Activated CD8-positive, alpha-beta memory T cell treated with anti-CD3 and anti-CD28 coated beads, Interleukin-2, amount 50 U/mL, for 1 hour (primary cell): ENCODE measurements around the gene SLC6A1.

Experiments used
- DNase-seq: peaks from one replicate; pipeline ENCODE4 v3.0.0-alpha.2; 2020; ENCODE audit errors: extremely low read depth

SLC6A1 gene

DNA sequence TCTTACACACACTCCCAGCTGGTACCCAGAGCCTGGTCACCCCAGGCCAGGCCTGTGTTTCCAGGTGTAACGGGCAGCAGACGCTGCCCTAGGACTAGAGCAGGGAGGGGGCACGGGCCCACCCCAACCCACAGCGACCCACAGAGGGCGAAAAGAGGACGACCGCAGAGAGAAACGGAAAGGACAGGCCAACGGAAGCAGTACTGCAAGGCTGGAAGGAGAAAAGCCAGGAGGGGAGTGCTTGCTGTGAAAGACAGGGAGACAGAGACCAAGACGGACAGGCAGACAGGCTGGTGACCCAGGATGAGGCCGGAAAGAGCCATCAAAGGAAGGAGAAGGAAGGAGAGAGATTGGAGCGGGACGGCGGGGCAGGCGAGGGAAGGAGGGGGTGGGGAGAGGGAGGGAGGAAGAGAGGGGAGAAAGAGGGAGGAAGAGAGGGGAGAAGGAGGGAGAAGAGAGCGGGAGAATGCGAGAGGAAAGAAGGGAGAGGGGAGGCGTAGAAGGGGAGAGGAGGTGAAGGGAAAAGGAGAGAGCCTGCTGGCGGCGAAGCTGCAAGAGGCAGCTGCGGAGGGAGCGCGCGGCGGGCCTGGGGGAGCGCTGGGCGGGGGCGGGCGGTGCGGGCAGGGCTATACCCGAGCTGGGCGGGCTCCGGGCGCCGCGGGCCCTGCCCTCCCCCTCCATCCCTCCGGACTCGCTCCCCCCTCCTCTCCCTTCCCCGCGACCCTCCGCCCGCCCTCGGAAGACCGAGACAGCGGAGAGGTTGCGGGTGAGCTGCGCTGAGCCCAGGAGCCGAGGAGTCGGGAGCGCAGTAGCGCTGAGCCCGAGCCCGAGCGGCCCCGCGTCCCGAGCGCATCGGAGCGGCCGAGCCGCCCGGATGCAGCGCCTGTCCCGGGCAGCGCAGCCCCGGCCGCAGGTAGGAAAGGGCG, at the start of gene SLC6A1:
Gene SLC6A1 (plus strand): TSS at position 732 of the 926 bp plus-strand sequence. CDS start 24,464 bp downstream, outside the sequence.
- DNase-seq: no peak

GRCh38 chr3:10944866-10945265, 47.7 kb upstream of the SLC6A1 start:
- no peak for DNase-seq

GRCh38 chr3:10945683-10946287, 46.8 kb upstream of the SLC6A1 start:
- no peak for DNase-seq

DNA sequence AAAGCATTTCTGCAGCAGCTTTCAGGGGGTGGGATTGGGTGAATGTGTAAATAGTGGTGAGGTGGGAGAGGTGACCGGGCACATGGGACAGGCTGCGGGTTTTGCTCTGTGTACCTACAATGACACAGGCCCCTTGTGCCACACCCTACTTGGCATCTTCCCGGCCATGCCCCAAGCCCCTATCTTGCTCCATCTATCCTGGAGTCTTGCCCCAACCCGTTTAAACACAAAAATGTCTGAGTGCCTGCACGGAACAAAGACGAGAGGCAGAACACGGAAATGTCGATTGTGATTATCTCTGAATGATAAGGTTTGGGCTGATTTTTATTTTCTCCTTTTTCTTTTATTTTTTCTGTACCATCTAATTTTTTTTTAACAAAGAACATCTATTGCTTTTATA, 46.0 kb upstream of the SLC6A1 start:
- no peak for DNase-seq

DNA sequence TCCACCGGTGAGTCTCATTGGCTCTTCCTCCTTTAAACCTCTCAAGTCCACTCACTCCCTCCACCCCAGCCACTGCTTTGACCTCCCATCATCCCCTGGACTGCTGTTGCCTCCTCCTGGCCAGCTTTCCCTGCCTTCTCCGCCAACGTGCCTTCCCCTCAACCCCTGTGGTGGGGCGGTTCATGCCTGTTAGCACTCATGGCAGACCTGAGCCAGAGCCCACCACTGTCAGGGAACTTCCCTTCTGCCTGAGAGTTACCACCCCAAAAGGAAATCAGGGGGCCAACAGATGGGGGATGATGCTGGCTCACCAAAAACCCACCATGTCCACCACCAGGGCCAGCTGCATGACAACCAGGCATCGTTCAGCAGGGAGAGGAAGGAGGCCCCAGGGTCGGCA, 44.2 kb upstream of the SLC6A1 start:
- DNase-seq: no peak

- DNase-seq: no peak
Observed at GRCh38 chr3:10949197-10949596, 43.4 kb upstream of the SLC6A1 start.

DNA sequence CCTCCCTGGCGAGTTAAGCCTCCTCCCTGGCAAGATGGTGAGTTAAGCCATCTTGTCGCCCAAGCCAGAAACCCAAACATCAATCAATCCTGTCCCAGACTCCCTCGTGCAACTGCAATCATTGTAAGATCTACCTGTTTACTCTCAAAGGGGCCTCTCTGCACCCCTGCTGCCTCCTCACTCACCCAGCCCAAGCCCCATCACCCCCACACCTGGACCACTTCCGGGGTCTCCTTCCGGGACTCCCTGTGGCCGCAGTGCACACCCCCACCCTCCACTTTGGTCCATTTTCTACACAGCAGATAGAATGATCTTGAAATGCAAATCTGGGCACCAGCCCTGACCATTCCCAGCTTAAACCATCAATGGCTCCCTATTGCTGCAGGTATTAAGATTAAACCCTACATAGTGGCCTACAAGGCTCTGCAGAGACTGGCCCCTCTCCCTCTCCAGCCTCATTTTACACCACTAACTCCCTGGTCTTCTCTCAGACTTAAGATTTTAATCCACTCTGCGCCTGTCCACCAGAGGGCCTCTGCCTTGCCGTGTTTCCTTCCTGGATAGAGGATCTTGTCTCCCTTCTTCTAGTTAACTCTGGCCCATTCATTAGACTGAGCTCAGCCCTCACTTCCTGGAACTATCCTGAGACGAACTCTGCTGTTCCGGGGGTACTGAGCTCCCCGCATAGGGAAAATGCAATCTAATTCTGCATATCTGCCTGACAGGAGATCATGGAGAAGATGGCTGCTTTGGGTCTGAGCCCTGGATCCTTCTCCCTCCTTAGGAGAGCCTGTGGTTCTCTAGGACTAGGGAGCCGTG, 41.9 kb upstream of the SLC6A1 start:
- DNase-seq: no peak

DNA sequence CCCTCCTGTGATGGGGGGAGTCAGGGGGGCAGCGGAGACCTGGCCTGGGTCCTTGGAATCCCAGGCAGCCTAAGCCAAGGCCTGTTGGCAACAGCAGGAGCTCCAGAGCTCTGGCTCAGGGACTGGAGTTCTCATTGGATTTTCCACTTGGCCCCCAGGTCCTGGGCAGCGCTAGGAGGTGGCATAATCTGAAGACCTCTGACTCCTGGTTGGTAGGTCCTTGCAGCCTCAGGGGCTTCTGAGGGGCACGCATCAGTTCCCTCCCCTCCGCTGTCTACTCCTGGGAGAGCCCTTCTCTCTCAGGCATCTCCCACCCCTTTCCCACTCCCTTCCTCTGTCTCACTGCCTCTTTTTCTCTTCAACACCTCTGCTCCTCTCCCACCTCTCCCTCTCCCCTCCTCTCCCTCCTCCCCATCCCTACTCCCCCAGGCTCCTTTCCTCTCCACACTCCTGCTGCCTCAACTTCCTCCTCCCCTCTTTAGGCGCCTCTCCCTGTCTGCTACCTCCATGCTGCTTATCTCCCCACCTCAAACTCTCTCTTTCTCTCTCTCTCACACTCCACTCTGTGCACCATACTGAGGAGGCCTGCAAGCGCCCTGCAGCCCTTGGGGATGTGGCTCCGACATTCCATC, 41.1 kb upstream of the SLC6A1 start:
- no peak for DNase-seq

- no peak for DNase-seq
Observed at GRCh38 chr3:10952525-10952924, 40.0 kb upstream of the SLC6A1 start.

DNA sequence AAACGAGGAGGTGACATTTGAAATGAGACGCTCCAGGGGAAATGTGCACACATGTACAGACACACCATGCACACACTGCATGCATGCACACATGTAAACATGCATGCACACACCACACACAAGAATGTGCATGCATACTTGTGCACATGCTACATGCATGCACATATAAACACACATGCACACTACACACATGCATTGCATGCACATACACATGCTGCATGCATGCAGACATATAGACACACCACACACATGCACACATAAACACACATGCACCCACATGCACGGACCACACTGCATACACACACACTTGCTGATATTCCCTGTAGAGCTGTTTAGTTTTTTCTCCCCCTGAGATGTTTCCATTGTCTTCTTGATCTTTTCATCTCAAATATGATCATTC, 37.8 kb upstream of the SLC6A1 start:
- DNase-seq: no peak

DNA sequence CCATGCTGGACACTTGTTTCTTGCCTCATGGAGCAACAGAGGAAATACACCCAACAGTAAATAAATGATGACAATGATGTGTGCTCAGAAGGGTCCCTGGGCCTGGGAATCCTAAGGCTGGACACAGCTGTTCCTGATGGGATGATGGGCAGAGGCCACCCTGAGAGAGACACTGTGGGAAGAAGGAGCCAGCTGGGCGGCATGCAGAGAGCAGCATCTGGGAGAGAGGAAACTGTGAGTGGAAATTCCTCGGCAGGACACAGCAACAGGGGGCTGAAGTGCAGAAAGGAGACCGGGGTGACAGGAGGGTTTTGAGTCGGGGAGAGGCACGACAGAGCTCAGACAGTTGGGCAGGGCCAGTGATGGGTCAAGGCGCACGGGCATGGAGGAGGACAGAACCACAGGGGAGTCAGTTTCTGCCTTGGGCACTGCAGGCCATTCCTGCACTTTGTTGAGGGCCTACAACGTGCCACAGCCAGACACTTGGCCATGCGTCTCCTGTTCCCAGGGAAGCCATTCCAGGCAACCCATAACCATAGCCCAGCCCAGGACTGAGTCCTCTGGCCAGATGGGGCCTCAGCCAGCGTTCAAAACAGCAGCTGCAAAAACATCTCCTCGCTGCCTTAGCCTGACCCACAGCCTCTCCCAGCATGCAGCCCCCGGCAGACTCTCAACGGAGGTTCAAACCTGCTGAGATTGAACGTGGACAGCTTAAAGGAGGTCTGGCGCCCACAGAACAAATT, 36.7 kb upstream of the SLC6A1 start:
- no peak for DNase-seq

GRCh38 chr3:10956531-10956930, 36.0 kb upstream of the SLC6A1 start:
- no peak for DNase-seq

DNA sequence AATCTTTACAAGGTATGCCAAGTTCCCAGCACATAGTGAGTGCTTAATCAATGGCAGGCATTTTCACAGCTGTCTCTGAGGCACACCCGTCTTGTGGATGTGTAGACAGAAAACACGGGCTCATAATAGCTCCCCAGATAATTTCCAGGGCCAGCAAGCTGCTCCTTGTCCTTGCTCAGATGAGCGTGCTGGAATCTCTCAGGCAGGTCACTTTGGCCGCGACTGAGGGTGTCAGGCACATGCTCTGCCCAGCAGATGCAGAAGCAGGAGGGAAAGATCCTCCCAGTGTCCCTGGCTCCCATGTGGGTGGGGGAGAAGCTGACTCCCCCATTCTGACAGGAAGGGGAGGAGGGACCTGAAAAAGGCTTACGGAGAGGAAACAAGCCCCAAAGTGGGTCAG, 35.6 kb upstream of the SLC6A1 start:
- DNase-seq: no peak

DNA sequence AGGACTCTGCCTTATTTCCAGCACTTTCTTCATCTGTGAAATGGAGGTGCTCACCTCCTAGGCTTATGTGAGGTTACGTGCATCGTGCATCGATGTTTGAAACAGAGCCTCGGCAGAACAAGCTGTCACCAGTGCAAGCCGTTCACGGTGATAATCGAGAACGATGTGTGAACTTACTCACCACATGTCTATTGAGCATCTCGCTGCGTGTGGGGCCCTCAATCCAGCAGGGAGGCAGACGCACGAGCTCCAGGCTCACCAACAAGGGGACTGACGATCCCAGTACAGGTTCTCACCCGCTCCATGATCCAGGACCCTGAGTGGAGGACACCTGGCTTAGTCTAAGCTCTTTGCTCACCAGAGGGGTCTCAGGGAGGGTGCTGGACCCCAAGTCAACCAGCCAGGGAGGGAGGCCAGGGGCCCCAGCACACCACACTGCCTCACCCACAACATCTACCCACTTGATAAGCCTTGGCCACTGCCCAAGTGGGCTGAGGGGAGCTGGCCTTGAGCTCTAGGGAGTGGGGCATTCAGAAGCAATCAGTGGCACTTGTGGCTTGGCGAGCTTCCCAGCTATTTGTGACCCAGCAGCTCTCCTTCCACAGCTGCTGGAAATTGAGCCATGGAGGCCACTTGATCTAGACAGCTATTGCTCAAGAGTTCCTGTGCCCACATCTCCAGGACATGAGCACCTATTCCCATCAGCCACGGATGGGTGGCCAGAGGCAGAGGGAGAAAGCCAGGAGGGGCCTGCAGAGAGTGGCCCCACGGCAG, 34.4 kb upstream of the SLC6A1 start:
- no peak for DNase-seq

- no peak for DNase-seq
Observed at GRCh38 chr3:10960255-10960654, 32.3 kb upstream of the SLC6A1 start.

GRCh38 chr3:10961921-10962320, 30.6 kb upstream of the SLC6A1 start:
- DNase-seq: no peak

- no peak for DNase-seq
Observed at GRCh38 chr3:10962481-10963036, 30.0 kb upstream of the SLC6A1 start.

- DNase-seq: no peak
Observed at GRCh38 chr3:10964537-10965167, 27.9 kb upstream of the SLC6A1 start.

- no peak for DNase-seq
Observed at GRCh38 chr3:10968401-10968800, 24.1 kb upstream of the SLC6A1 start.
